PC-9 (cell line): ENCODE results near the gene ROBO4. TPM values are rescaled to one million over a fixed set of nuclear protein-coding genes. Genes with fewer than 3 reads are reported as not detected.

Experiments used
- BruUV-seq: library from RNA; stranded (reverse); fragments of 400-500 nt; replicated peaks from 2 replicates; lab custom pipeline; 2021; lab: Mats Ljungman, UMichigan
- CTCF ChIA-PET: fragments of 300-600 bp; sonication (Branson Sonifier 250); formaldehyde crosslinking; loops from one replicate; lab custom pipeline; 2022; ENCODE audit warnings: antibody characterized with exemption; lab: Charles Lee
- POLR2A ChIA-PET: fragments of 300-600 bp; sonication (Branson Sonifier 250); formaldehyde crosslinking; loops from one replicate; lab custom pipeline; 2022; ENCODE audit warnings: antibody characterized with exemption; ENCODE audit not compliant: unreplicated experiment; lab: Charles Lee
- DNase-seq, 2 experiments: peaks; one replicate each; pipeline versions ENCODE4 v3.0.0 to v3.0.0-alpha.2; 2015 to 2022; ENCODE audit warnings: mixed read lengths in 1 of 2
- H2AFZ ChIP-seq: fragments of 200-600 bp; sonication (generic); 2 replicates; pipeline ENCODE4 v1.8.1; 2017; ENCODE audit warnings: antibody characterized with exemption
- H3F3A ChIP-seq: fragments of 200-600 bp; sonication (generic); 2 replicates; pipeline ENCODE4 v1.8.1; 2017; ENCODE audit warnings: antibody characterized with exemption, mild to moderate bottlenecking, low read depth; ENCODE audit not compliant: insufficient read depth
- H3K27ac ChIP-seq: fragments of 200-600 bp; sonication (generic); 2 replicates; pipeline ENCODE4 v1.6.1; 2016; ENCODE audit warnings: mixed run types
- H3K27me3 ChIP-seq: fragments of 200-600 bp; sonication (generic); 2 replicates; pipeline ENCODE4 v1.6.1; 2016; ENCODE audit warnings: low read depth, mixed run types; ENCODE audit not compliant: insufficient read depth
- H3K36me3 ChIP-seq: fragments of 200-600 bp; sonication (generic); 2 replicates; pipeline ENCODE4 v1.6.1; 2016; ENCODE audit warnings: low read depth, mixed run types
- H3K4me1 ChIP-seq: fragments of 200-600 bp; sonication (generic); replicated peaks from 2 replicates; pipeline ENCODE4 v1.6.1; 2016; ENCODE audit warnings: mixed run types; ENCODE audit not compliant: insufficient read depth
- H3K4me2 ChIP-seq: fragments of 200-600 bp; sonication (generic); 2 replicates; pipeline ENCODE4 v1.6.1; 2017; ENCODE audit warnings: mixed run types
- H3K4me3 ChIP-seq: fragments of 200-600 bp; sonication (generic); 2 replicates; pipeline ENCODE4 v1.6.1; 2016; ENCODE audit warnings: mixed run types
- H3K79me2 ChIP-seq: fragments of 200-600 bp; sonication (generic); 2 replicates; pipeline ENCODE4 v1.6.1; 2017; ENCODE audit warnings: low read depth, mixed run types
- H3K9me2 ChIP-seq: fragments of 200-600 bp; sonication (generic); 2 replicates; pipeline ENCODE4 v1.8.1; 2017; ENCODE audit warnings: mild to moderate bottlenecking; ENCODE audit not compliant: insufficient read depth
- H3K9me3 ChIP-seq: fragments of 200-600 bp; sonication (generic); 2 replicates; pipeline ENCODE4 v1.8.1; 2016; ENCODE audit warnings: low read depth; ENCODE audit not compliant: insufficient read depth
- H4K20me1 ChIP-seq: fragments of 200-600 bp; sonication (generic); 2 replicates; pipeline ENCODE4 v1.8.1; 2017; ENCODE audit not compliant: insufficient read depth
- EZH2 ChIP-seq: fragments of 200-600 bp; sonication (generic); IDR thresholded peaks from 2 replicates; pipeline ENCODE4 v1.8.0; 2017; ENCODE audit warnings: antibody characterized with exemption, low read depth
- intact Hi-C: fragments of 100-400 bp; cut with micrococcal nuclease; formaldehyde crosslinking; loops from one replicate; pipeline ENCODE4 v1.10.0; 2022; ENCODE audit not compliant: unreplicated experiment
- total RNA-seq: library from RNA; stranded (reverse); gene quantifications from 2 replicates; pipeline ENCODE4 v1.2.3, GENCODE V29; 2021
- TF ChIP-seq, protein P1 (sequence below): fragments of 200-600 bp; sonication (generic); conservative IDR thresholded peaks from 2 replicates; pipeline ENCODE4 v1.6.1; 2017; ENCODE audit warnings: mixed run types, antibody characterized with exemption, mild to moderate bottlenecking, moderate library complexity

The ROBO4 gene
- total RNA-seq, 1 experiment from 2014 or later: not detected

DNA sequence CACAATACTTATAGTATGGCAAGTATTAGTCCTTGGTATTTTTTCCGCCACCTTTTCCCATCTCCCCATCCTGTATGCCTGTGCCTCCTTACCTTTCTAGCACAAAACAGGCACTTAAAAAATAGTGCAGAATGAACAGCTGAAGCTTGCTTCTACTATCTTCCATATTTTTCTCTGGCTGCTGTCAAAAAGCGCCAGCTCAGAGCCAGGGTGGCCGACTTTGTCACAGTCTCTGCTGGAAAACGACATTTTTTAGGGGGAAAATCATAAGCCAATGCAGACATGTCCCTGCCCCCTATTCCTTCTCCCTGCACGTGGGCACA, 58.9 kb downstream of the ROBO4 start:
- H2AFZ ChIP-seq: no peak overlapping the region
- no peak overlapping the region for H3K4me2 ChIP-seq
- H3K27me3 ChIP-seq: peaks cover 26% of the 10 kb centered on the region
- H3K36me3 ChIP-seq: no peaks in the 10 kb centered on the region
- peaks cover 35% of the 10 kb centered on the region for H3K4me1 ChIP-seq
- BruUV-seq: no TSS peak
- ChIA-PET POLR2A (no interaction called here), CTCF (no interaction called here)
- intact Hi-C loops: loop anchor here (5.0 to 10.0 kb wide), 3 partner anchors 509 to 766 kb away; no protein-coding TSS in a partner anchor
- H3K4me3 ChIP-seq: no peak overlapping the region
- no peak for DNase-seq
- no peaks in the 10 kb centered on the region for H3K9me2 ChIP-seq
- no peaks in the 10 kb centered on the region for H3K9me3 ChIP-seq
- H4K20me1 ChIP-seq: no peaks in the 10 kb centered on the region
- no peaks in the 10 kb centered on the region for H3K79me2 ChIP-seq
- no peak overlapping the region for H3K27ac ChIP-seq
- TF ChIP-seq EZH2: no peak
- TF ChIP-seq, protein P1, sequence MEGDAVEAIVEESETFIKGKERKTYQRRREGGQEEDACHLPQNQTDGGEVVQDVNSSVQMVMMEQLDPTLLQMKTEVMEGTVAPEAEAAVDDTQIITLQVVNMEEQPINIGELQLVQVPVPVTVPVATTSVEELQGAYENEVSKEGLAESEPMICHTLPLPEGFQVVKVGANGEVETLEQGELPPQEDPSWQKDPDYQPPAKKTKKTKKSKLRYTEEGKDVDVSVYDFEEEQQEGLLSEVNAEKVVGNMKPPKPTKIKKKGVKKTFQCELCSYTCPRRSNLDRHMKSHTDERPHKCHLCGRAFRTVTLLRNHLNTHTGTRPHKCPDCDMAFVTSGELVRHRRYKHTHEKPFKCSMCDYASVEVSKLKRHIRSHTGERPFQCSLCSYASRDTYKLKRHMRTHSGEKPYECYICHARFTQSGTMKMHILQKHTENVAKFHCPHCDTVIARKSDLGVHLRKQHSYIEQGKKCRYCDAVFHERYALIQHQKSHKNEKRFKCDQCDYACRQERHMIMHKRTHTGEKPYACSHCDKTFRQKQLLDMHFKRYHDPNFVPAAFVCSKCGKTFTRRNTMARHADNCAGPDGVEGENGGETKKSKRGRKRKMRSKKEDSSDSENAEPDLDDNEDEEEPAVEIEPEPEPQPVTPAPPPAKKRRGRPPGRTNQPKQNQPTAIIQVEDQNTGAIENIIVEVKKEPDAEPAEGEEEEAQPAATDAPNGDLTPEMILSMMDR: no peak
- H3F3A ChIP-seq: peaks cover 14% of the 10 kb centered on the region

DNA sequence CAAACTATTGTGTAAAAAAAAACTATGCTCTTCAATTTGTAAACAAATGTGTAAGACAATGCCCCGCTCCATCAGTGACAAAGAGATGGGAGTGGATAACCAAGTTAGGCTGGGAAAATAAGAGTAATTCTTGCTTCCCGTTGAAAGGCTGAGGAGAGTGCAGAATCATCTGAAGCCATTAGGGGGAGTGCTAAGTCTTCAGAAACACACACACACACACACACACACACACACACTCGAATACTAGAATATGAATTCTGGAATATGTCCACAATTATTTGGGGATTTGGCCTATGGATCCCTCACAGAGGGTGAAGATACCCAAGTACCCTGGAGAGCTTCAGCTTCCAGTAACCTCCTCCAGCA, 60.2 kb downstream of the ROBO4 start:
- Histone ChIP-seq H3K4me1 (peaks cover 48% of the 10 kb centered on the region), H3K36me3 (no peaks in the 10 kb centered on the region), H3F3A (peaks cover 22% of the 10 kb centered on the region), H3K27me3 (peaks cover 13% of the 10 kb centered on the region), H3K9me3 (no peaks in the 10 kb centered on the region), H3K79me2 (no peaks in the 10 kb centered on the region), H3K27ac (no peak overlapping the region), H3K9me2 (no peaks in the 10 kb centered on the region), H4K20me1 (no peaks in the 10 kb centered on the region), H3K4me2 (peak overlapping the region; percentile 51), H3K4me3 (0 out of 2 replicates have a peak overlapping the region, but pooled peaks have one; percentile 11), H2AFZ (no peak overlapping the region)
- ChIA-PET POLR2A (no interaction called here), CTCF (interaction anchor here (1.0 to 1.6 kb wide), 5 partner anchors 44 to 193 kb away, joined by 3 to 21 read pairs (median 7); no protein-coding TSS in a partner anchor)
- DNase-seq: peak; percentile 22 to 68
- BruUV-seq: no TSS peak
- TF ChIP-seq, protein P1: peak; percentile 66
- TF ChIP-seq EZH2: no peak
- intact Hi-C loops: loop anchor here (1.0 to 10.0 kb wide), 10 partner anchors 37 to 765 kb away; partner anchors contain the start of genes ESAM, MSANTD2, SIAE and SPA17

DNA sequence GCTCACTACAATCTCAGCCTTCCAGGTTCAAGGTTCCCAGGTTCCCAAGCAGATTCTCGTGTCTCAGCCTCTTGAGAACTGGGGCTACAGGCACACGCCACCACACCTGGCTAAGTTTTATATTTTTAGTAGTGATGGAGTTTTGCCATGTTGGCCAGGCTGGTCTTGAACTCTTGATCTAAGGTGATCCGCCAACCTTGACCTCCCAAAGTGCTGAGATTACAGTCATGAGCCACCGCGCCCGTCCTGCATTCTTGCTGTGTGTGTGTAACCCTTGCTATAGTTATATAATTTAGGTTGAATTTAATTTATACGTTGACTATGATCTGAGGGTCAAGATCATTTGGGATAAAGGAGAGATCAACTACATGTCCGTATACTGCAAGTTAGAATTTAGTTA, 61.7 kb downstream of the ROBO4 start:
- no TSS peak for BruUV-seq
- CTCF ChIA-PET: interaction anchor here (0.6 to 1.6 kb wide), 9 partner anchors 20 to 764 kb away, joined by 3 to 14 read pairs (median 8); no protein-coding TSS in a partner anchor
- H3K4me1 ChIP-seq: peaks cover 57% of the 10 kb centered on the region
- no peak overlapping the region for H2AFZ ChIP-seq
- no peaks in the 10 kb centered on the region for H3K9me2 ChIP-seq
- H3K9me3 ChIP-seq: no peaks in the 10 kb centered on the region
- POLR2A ChIA-PET: no interaction called here
- peaks cover 28% of the 10 kb centered on the region for H3F3A ChIP-seq
- no peak for DNase-seq
- no peaks in the 10 kb centered on the region for H3K79me2 ChIP-seq
- H3K27me3 ChIP-seq: peaks cover 3% of the 10 kb centered on the region; the same call in 1 of the 2 replicates
- no peaks in the 10 kb centered on the region for H4K20me1 ChIP-seq
- TF ChIP-seq, protein P1: no peak
- no peak for TF ChIP-seq EZH2
- H3K4me2 ChIP-seq: 0 out of 2 replicates have a peak overlapping the region, but pooled peaks have one; percentile 51
- intact Hi-C loops: loop anchor here (2.0 to 10.0 kb wide), 5 partner anchors 73 to 764 kb away; partner anchors contain the start of gene ESAM
- no peak overlapping the region for H3K27ac ChIP-seq
- no peak overlapping the region for H3K4me3 ChIP-seq
- H3K36me3 ChIP-seq: no peaks in the 10 kb centered on the region
